Measurements from ENCODE around the gene KIAA1586. TPM values are rescaled to one million over a fixed set of nuclear protein-coding genes. Genes with fewer than 3 reads are reported as not detected.

KIAA1586 gene
- total RNA-seq, 2 donors from 2014 or later, result 3.6 to 6.7 TPM

- Histone ChIP-seq H3K36me3 (no peaks in the 10 kb centered on the region), H3K27ac (no peak overlapping the region), H3K4me3 (no peak overlapping the region), H3K27me3 (no peaks in the 10 kb centered on the region), H3K9me3 (no peaks in the 10 kb centered on the region), H3K4me1 (no peaks in the 10 kb centered on the region), H3K9ac (ENCODE audit: low read depth in 2 of 2, low read length in 2 of 2) (no peak overlapping the region)
- no peak for TF ChIP-seq CTCF (IDR thresholded peaks at IDR 0.05)
- no peak for DNase-seq
- intact Hi-C loops (cut with DNase I), result no loop called here
Observed at GRCh38 chr6:57069920-57070331, 23.4 kb downstream of the KIAA1586 start.

GRCh38 chr6:57072108-57072507 is 25.6 kb downstream of the KIAA1586 start:
- no peak overlapping the region for H3K9ac ChIP-seq (ENCODE audit: low read depth in 2 of 2, low read length in 2 of 2)
- H3K4me1 ChIP-seq, result no peaks in the 10 kb centered on the region
- TF ChIP-seq CTCF (IDR thresholded peaks at IDR 0.05), result no peak
- no peaks in the 10 kb centered on the region for H3K27me3 ChIP-seq
- DNase-seq, result no peak
- no peaks in the 10 kb centered on the region for H3K9me3 ChIP-seq
- intact Hi-C loops (cut with DNase I), result no loop called here
- no peak overlapping the region for H3K27ac ChIP-seq
- no peak overlapping the region for H3K4me3 ChIP-seq
- no peaks in the 10 kb centered on the region for H3K36me3 ChIP-seq

GRCh38 chr6:57074383-57074782 is 27.9 kb downstream of the KIAA1586 start:
- H3K27ac ChIP-seq, result no peak overlapping the region
- intact Hi-C loops (cut with DNase I), result no loop called here
- no peaks in the 10 kb centered on the region for H3K9me3 ChIP-seq
- no peaks in the 10 kb centered on the region for H3K4me1 ChIP-seq
- no peak for DNase-seq
- H3K4me3 ChIP-seq, result no peak overlapping the region
- no peaks in the 10 kb centered on the region for H3K27me3 ChIP-seq
- no peak overlapping the region for H3K9ac ChIP-seq (ENCODE audit: low read depth in 2 of 2, low read length in 2 of 2)
- no peak for TF ChIP-seq CTCF (IDR thresholded peaks at IDR 0.05)
- no peaks in the 10 kb centered on the region for H3K36me3 ChIP-seq

- intact Hi-C loops (cut with DNase I), result no loop called here
- Histone ChIP-seq H3K36me3 (no peaks in the 10 kb centered on the region), H3K27ac (no peak overlapping the region), H3K4me1 (no peaks in the 10 kb centered on the region), H3K9ac (ENCODE audit: low read depth in 2 of 2, low read length in 2 of 2) (no peak overlapping the region), H3K27me3 (no peaks in the 10 kb centered on the region), H3K4me3 (no peak overlapping the region), H3K9me3 (no peaks in the 10 kb centered on the region)
- TF ChIP-seq CTCF (IDR thresholded peaks at IDR 0.05), result no peak
- DNase-seq, result no peak
Observed at GRCh38 chr6:57075092-57075491, 28.6 kb downstream of the KIAA1586 start.

- no peak for TF ChIP-seq CTCF (IDR thresholded peaks at IDR 0.05)
- Histone ChIP-seq H3K9me3 (no peaks in the 10 kb centered on the region), H3K27ac (no peak overlapping the region), H3K27me3 (no peaks in the 10 kb centered on the region), H3K4me1 (no peaks in the 10 kb centered on the region), H3K4me3 (no peak overlapping the region), H3K9ac (ENCODE audit: low read depth in 2 of 2, low read length in 2 of 2) (no peak overlapping the region), H3K36me3 (no peaks in the 10 kb centered on the region)
- DNase-seq, result no peak
- intact Hi-C loops (cut with DNase I), result no loop called here
Observed at GRCh38 chr6:57078531-57079207, 32.2 kb downstream of the KIAA1586 start.

All from colonic mucosa (tissue), 4 donors.